ENCODE data around the gene C16orf78.

Gene C16orf78

DNA sequence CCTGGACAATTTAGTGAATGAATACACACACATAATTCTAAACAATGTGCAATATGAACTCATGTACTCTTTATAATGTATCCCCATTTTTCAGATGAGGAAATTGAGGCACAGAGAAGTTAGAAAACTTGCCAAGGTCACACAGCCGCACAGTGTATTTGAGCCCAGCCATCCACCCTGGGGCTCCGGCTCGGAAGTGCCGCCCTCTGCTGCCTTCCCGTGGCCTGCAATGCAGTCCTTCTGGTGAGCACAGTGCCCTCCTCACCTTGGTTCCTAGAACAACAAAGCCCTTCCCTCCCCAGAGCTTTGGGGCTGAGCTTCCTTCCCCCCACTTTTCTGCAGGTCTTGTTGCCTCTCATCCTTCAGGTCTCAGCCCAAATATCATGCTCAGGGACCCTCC, 63.7 kb downstream of the C16orf78 start:
- no peak for DNase-seq

DNA sequence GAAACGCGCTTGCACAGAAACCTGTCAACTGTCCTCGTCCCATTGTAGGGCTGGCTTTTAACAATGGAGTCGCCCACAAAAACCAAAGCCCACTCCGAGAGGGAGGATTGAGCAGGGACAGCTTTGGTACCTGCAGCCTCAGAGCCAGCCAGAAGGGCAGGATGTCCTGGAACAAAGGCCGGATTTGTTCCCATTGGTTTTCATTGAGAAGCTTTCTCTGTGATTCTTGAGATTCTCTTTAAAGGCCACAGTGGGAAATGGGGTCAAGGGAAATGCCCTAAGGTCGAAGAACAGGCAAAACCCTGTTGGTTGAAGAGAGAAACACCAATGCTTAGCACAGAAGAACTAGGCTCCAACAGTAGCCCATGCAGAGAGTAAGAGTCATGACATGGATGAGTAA, 65.4 kb downstream of the C16orf78 start:
- no peak for DNase-seq

DNA sequence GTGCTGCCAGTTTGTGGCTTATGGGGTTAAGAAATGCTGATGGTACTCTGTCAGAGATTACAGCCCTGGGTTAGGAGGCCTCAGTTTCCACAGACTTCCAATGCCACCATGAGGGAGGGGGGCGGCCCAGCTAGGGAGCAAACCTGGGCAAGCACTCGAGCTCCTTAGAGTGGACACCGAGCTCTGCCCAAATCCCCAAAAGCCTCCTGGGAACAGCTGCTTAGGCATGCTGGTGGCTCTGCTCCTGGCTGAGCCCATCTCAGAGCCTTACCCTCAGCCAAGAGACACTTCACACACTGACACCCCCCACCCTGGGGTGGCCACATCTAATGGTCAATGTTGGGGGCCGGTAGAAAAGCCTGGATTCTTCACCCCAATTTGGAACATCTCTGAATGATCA, 66.1 kb downstream of the C16orf78 start:
- no peak for DNase-seq

DNA sequence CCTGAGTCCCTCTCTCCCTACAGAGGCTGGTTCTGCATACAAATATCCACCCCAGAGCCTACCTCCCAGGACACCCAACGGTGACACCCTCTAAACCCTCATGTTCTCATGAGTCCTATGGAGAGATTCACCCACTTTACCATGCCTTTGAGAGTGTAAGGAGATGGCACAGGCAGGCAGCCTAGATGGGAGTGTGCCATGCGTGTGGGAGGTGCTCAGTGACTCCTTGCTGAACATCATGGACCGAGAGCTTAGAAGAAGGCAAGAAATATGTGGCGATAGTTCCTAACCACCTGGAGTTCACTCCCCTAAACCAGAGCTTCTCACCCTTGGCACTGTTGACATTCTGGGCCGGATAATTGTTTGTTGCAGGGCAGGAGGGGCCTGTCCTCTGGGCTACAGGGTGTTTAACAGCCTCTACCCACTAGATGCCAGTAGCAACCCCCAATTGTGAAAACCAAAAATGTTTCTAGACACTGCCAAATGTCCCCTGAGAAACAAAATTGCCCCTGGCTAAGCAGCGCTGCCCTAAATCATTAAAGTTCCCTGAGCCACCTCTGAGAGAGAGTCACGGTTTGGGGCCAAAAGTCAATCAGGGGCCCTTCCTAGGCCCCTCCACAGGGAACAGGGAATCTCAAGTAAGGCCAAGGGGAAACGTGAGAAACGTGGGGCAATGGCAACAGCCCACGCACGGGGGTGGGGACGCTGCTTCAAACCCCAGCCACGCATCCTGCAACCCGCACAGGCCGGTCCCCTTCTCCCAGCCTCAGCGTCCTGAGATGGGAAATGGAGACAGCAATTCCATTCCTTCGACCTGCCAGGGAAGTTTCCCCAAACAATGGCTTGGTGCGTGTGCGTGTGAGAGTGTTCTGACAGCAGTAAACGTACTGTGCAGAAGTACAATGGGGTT, 66.8 kb downstream of the C16orf78 start:
- no peak for DNase-seq

DNA sequence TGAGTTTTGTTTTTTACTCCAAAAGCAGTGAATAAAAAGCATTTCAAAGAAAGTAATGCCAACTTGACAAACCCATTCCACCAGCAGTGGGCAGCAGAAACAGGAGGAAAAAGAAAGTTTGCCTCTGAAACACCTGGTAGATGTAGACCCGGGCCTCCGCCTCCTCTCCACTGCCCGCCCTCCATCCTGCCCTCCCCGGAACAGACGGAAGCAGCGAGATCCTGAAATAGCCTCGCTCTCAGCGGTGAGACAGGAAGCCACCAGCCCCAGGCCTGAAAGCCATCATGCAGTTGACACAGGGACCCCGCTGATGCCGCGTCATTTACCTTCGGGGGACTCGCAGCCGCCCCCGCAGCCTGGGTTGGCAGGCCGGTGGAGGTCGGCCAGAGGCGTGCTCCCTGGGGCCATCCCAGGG, 67.8 kb downstream of the C16orf78 start:
- no peak for DNase-seq

DNA sequence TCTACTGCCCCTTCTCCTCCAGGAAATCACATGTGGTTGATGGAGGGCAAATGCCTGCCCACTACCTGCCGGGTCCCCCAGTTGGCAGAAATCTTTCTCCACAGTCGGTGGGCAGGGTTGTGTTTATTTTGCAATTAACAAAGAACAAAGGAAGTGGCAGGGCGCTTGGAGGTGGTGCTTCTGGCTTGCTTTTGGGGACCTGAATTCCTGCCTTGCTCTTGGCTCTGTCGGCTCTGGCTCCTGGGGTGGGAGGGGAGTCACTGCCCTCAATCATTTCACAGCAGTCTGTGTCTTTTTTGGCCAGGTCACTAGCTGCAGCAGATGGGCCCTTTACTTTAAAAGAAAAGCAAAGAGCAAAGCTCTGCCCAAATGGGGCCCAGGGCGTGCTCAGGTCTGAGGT, 69.2 kb downstream of the C16orf78 start:
- no peak for DNase-seq

DNA sequence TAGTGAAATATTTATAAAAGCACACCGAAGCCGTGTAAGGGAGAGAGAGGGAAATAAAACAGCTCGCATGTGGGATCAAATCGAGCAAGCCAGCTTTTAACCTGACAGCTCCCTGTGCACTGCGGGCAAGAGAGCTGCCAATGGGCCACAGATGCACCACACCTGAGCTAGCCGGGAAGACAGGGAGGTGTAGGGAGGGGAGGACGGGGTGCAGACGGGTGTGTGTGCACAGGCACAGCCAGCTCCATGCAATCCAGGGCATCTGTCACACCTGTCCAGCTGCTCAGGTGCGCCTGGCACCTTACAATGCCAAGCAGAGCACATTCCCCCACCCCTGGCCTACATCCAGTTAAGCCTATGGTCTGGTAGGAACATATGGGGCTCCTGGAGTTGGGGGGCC, 70.0 kb downstream of the C16orf78 start:
- no peak for DNase-seq

DNA sequence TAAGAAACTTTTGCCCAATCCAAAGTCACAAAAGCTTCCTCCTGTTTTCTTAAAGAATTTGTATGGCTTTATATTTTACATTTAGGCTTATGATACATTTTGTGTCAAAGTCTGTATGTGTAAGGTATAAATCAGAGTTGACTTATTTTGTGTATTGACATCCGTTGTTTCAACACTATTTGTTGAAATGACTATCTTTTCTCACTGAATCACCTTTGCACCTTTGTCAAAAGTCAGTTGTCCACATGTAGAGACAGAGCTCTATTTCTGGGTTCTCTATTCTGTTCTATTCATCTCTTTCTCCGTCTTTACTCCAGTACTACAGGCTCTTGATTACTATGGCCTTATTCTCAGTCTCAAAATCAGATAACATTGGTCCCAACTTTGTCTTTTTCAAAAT, 73.2 kb downstream of the C16orf78 start:
- no peak for DNase-seq
